GM12872 (cell line): ENCODE results near the gene LIFR.

ENCODE experiments used
- CTCF ChIP-seq: IDR thresholded peaks from 3 replicates; pipeline ENCODE4 v1.5.1; 2011; ENCODE audit warnings: low read depth, mild to moderate bottlenecking, low read length, moderate library complexity; ENCODE audit not compliant: insufficient read depth

The LIFR gene

GRCh38 chr5:38426986-38427950, 129.2 kb downstream of the LIFR start:
- no peak for TF ChIP-seq CTCF

GRCh38 chr5:38426490-38426889, 130.0 kb downstream of the LIFR start:
- TF ChIP-seq CTCF = no peak
